ENCODE results near the gene FCSK.
"Not testable (repeated sequence)": the region's sequence is repeated elsewhere in the genome, so short reads cannot be mapped to it uniquely, and the experiment has no call there.

The FCSK gene

GRCh38 chr16:70454222-70455034, at the start of gene FCSK:
FCSK (plus strand) TSS chr16:70454595; CDS start chr16:70463191, 8,596 bp downstream.
- no peak for TF ChIP-seq CTCF (IDR thresholded peaks at IDR 0.05; ENCODE audit: extremely low read depth, missing control alignments)
- DNase-seq (ENCODE audit: low spot score), result peak; percentile 91

GRCh38 chr16:70406104-70406503, 48.3 kb upstream of the FCSK start:
- not testable (repeated sequence) for DNase-seq (ENCODE audit: low spot score)

- peak; percentile 51 for DNase-seq (ENCODE audit: low spot score)
- no peak for TF ChIP-seq CTCF (IDR thresholded peaks at IDR 0.05; ENCODE audit: extremely low read depth, missing control alignments)
Observed at GRCh38 chr16:70407811-70408274, 46.6 kb upstream of the FCSK start.

- DNase-seq (ENCODE audit: low spot score), result no peak
- no peak for TF ChIP-seq CTCF (IDR thresholded peaks at IDR 0.05; ENCODE audit: extremely low read depth, missing control alignments)
Observed at GRCh38 chr16:70410734-70411133, 43.7 kb upstream of the FCSK start.

- DNase-seq (ENCODE audit: low spot score), result no peak
- TF ChIP-seq CTCF (IDR thresholded peaks at IDR 0.05; ENCODE audit: extremely low read depth, missing control alignments), result no peak
Observed at GRCh38 chr16:70412385-70412784, 42.0 kb upstream of the FCSK start.

- DNase-seq (ENCODE audit: low spot score), result not testable (repeated sequence)
Observed at GRCh38 chr16:70413572-70413971, 40.8 kb upstream of the FCSK start.

- no peak for TF ChIP-seq CTCF (IDR thresholded peaks at IDR 0.05; ENCODE audit: extremely low read depth, missing control alignments)
- DNase-seq (ENCODE audit: low spot score), result peak; percentile 65
Observed at GRCh38 chr16:70416748-70417616, 37.4 kb upstream of the FCSK start.

GRCh38 chr16:70417661-70418060, 36.7 kb upstream of the FCSK start:
- TF ChIP-seq CTCF (IDR thresholded peaks at IDR 0.05; ENCODE audit: extremely low read depth, missing control alignments), result no peak
- DNase-seq (ENCODE audit: low spot score), result no peak
